VCaP (cell line): ENCODE results near the gene PLD1.

Source experiments
- H3K27ac ChIP-seq: fragments of 450-650 bp; 2 replicates; pipeline ENCODE4 v1.5.1; 2017
- TF ChIP-seq, protein P1 (sequence below): fragments of 450-650 bp; conservative IDR thresholded peaks from 2 replicates; pipeline ENCODE4 v1.5.1; 2017; ENCODE audit warnings: mild to moderate bottlenecking, moderate library complexity

Gene PLD1

DNA sequence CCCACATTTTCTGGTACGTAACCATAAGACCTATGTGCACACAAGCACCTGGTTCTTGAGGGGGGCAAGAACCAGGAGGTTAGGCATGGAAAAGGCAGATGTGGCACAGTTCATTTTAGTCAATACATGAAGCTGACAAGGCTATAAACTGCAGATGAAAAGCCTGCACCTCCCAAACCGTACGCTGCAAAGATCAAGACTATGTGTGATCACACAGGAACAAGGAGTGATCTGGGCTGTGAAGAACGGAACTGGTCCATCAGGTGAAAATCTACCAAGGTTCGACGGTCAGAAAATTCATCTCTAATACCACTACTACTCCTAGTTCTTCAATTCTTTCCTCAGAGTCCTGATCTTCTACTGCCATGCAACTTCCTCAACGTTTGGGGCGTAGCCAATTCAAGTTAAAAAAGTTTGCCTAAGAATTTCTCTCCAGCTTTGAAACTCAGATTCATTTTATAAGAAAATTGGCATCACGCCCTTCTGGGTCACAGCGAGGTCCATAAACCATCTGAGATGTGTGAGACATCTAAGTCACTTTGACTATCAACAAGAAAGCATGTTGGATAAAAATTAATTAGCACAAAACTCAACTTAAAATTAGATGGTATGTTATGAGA is 41.9 kb downstream of the PLD1 start:
- H3K27ac ChIP-seq, result no peak overlapping the region
- TF ChIP-seq, protein P1, sequence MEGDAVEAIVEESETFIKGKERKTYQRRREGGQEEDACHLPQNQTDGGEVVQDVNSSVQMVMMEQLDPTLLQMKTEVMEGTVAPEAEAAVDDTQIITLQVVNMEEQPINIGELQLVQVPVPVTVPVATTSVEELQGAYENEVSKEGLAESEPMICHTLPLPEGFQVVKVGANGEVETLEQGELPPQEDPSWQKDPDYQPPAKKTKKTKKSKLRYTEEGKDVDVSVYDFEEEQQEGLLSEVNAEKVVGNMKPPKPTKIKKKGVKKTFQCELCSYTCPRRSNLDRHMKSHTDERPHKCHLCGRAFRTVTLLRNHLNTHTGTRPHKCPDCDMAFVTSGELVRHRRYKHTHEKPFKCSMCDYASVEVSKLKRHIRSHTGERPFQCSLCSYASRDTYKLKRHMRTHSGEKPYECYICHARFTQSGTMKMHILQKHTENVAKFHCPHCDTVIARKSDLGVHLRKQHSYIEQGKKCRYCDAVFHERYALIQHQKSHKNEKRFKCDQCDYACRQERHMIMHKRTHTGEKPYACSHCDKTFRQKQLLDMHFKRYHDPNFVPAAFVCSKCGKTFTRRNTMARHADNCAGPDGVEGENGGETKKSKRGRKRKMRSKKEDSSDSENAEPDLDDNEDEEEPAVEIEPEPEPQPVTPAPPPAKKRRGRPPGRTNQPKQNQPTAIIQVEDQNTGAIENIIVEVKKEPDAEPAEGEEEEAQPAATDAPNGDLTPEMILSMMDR, result no peak

DNA sequence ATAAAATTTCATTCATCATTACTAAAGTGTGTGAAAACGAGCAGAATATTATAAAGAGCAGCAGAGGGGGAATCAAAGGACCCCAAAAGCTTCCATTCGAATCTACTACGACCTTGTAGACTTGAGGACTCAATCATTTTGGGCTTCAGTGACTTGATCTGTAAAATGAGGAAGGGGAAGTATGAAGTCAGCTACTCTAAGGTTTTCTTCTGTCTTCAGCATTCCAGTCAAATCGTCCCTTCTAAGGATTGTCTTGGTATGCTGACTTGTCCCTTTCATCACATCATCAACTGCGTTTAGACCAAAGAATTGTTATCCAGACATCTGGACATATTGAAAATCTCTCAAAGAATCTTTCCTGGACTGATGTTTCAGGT is 44.8 kb downstream of the PLD1 start:
- TF ChIP-seq, protein P1, result no peak
- H3K27ac ChIP-seq, result no peak overlapping the region

DNA sequence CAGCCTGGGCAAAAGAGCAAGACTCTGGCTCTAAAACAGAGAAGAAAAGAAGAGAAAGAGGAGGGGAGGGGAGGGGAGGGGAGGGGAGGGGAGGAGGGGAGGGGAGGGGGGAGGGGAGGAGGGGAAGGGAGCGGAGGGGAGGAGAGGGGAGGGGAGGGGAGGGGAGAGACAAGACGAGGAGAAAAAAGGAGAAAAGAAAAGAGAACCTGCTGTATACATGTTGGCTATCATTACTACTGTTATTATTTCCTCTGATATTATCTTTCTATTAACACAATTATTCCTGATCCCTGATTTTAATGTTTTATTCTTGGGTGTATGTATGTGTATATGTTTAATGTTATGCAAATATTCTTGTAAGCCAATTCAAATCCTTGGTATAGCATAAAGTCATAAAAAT is 46.9 kb downstream of the PLD1 start:
- H3K27ac ChIP-seq, result no peak overlapping the region
- TF ChIP-seq, protein P1, result no peak

DNA sequence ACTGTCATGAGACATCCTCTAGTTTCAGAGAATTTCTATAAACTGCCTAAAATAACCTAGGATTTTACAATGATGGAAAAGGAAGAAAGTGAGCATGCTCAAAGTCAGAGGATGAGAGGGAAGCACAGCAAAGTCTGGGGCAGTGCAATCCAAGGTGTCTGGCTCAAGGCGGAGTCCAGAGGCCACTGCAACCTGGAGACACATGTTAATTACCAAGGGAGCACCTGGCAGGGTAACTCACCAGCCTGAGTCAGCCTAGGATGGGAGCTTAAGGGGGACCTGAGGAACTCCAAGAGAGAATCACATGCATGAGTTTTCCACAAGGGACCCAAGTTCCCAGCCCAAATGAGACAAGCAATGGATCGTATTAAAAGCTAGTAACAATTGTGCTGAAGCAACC is 49.8 kb downstream of the PLD1 start:
- TF ChIP-seq, protein P1, result no peak
- H3K27ac ChIP-seq, result no peak overlapping the region

DNA sequence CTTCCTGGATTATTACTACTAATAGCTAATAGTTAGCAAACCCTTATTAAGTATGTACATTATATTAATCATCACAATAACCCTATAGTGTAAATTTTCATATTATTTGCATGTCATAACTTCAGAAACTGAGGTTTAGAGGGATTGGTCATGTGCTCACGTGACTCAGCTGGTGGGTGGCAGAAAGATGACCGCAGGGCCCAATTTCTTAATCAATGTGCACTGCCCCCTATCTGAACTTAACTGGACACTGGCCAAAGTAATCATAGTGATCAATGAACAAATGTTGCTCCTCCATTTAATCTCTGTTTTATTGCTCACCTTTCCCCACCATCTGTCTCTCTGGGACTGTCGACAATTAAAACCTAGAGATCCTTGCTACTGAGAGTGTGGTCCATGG is 52.2 kb downstream of the PLD1 start:
- TF ChIP-seq, protein P1, result no peak
- H3K27ac ChIP-seq, result no peak overlapping the region

DNA sequence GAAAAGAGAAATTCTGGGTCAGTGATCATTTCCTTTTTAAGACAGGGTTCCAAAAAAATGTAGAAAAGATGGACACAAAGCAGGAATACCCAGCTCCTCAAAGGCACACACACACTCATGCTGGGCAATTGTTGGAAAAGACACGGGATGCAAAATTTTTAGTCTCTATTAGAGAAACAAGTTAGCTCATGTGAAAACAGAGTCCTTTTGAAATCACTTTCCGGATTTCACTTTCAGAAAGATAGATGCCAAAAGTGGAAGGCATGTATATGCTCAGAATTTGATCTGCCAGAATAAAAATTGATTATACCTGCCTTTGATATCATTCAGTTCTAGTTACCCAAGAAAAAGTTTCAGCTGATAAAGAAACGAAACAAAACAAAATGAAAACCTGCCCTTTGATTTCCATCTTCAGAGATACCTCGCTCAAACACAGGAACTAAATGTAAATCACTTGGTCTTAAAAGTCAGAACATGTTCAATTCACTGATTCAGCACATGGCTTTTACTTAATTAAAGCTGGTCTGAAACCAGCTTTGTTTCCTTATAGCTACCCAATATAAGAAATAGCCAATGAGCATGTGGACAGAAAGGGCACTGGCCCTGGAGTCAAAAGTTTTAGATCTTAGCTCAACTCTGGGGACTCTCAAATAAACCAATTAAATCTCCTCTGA is 52.8 kb downstream of the PLD1 start:
- no peak overlapping the region for H3K27ac ChIP-seq
- TF ChIP-seq, protein P1, result no peak

DNA sequence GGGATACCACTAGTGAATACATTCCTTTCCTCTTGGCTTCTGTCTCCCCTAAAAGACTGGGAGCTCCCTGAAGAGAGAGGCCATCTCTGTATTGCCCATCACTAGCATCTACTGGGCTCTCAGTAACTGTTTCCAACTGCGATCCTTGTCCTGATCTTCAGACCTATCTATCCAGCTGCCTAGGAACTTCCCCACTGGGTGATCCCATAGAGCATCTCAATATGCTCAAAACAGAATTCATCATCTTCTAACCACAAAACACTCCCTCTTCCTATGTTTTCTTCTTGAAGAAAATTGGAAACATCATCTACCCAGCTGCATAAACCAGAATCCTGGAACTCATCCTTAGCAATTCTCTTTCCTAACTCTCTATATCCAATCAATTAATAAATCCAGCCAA is 54.6 kb downstream of the PLD1 start:
- H3K27ac ChIP-seq, result no peak overlapping the region
- TF ChIP-seq, protein P1, result no peak
